Astrocyte (in vitro differentiated cells and primary cell): ENCODE results near the gene TRHDE.
A peak's percentile ranks its signal among the peaks of the same experiment; 100 is the strongest.

ENCODE experiments used
- EZH2 ChIP-seq: IDR thresholded peaks from 2 replicates; pipeline ENCODE4 v1.6.1; 2012; ENCODE audit warnings: mild to moderate bottlenecking, low read length, inconsistent platforms; ENCODE audit not compliant: insufficient read depth
- TF ChIP-seq, protein P1 (sequence below): IDR thresholded peaks from 2 replicates; pipeline ENCODE4 v1.5.1; 2011; ENCODE audit warnings: low read depth, mild to moderate bottlenecking, inconsistent platforms, low read length, moderate library complexity; ENCODE audit not compliant: insufficient read depth

DNA sequence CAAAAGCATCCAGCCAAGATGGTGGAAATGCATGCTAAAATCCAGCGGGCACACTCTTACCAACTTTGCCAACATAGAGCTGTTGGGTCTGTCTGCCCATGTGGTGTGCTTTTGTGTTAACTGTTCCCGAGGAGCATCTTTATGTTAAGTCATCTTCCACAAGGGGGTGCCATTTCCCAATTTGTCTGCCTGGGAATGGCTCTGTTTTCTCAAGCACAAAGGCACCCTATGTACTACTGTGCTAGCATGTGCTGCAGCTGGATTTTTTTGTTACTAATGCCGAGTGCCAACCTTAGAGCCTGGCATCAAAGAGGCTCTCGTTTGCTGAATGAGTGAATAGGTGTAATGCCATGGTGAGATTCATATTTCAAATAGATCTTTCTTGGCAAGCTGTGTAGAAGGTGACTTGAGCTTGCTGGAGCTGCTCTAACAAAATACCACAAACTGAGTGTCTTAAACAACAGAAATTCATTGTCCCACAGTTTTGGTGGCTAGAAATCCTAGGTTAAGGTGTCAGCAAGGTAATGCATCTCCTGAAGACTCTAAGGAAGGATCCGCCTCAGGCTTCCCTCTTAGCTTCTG, 74.3 kb downstream of the TRHDE start:
- TF ChIP-seq, protein P1, sequence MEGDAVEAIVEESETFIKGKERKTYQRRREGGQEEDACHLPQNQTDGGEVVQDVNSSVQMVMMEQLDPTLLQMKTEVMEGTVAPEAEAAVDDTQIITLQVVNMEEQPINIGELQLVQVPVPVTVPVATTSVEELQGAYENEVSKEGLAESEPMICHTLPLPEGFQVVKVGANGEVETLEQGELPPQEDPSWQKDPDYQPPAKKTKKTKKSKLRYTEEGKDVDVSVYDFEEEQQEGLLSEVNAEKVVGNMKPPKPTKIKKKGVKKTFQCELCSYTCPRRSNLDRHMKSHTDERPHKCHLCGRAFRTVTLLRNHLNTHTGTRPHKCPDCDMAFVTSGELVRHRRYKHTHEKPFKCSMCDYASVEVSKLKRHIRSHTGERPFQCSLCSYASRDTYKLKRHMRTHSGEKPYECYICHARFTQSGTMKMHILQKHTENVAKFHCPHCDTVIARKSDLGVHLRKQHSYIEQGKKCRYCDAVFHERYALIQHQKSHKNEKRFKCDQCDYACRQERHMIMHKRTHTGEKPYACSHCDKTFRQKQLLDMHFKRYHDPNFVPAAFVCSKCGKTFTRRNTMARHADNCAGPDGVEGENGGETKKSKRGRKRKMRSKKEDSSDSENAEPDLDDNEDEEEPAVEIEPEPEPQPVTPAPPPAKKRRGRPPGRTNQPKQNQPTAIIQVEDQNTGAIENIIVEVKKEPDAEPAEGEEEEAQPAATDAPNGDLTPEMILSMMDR, result peak; percentile 59
- no peak for TF ChIP-seq EZH2
